ENCODE data around the gene EBLN2. TPM values are rescaled to one million over a fixed set of nuclear protein-coding genes. Genes with fewer than 3 reads are reported as not detected.

The EBLN2 gene
- total RNA-seq, 2 donors from 2014 or later: 0.67 to 1.4 TPM

GRCh38 chr3:73031573-73032103, 29.8 kb upstream of the EBLN2 start:
- no peak overlapping the region for H3K4me3 ChIP-seq
- no peak overlapping the region for H3K27ac ChIP-seq
- no peaks in the 10 kb centered on the region for H3K36me3 ChIP-seq
- H3K4me1 ChIP-seq: peaks cover 0 to 45% of the 10 kb centered on the region in 2 donors
- DNase-seq (ENCODE audit: low spot score): no peak
- no peaks in the 10 kb centered on the region for H3K9me3 ChIP-seq
- no peaks in the 10 kb centered on the region for H3K27me3 ChIP-seq
- no peak for TF ChIP-seq CTCF (IDR thresholded peaks at IDR 0.05)

DNA sequence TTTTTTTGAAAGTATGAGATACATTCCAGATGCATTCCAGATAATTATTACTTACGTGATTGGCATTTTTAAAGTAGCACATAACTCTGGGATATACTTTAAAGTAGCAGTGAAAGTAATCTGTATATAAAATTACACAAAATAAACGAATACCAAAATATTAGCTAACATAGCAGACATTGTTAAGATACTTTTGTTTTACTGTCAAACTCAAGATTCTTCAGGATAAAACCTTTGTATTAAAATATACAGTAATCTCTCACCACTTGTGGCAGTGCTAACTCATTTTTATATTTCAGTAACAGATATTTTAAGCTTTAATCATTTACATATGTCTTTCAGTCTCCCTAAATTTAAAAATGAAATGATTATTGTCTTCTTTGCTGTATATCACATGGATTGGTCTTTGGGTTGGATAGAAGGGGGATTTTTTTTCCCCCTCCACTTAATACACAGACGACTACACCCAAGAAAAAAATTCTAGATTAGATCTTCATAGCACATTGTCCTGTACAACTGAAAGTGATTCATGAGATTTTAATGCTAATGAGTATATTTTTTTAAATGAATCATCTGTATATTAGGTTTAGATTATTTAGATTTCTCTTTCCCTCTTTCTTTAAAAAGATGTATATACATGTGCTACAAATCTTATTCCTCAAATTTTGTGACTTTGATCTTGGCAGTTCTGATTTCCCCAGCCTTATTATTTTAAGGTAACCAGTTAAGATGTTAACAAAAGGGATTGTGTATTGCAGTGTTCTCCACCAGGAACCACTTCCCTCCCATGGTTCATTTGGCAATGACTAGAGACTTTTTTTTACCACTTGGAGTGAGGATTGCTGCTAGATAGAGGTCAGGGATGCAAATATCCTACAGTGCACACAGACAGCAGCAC, 24.5 kb upstream of the EBLN2 start:
- H3K27me3 ChIP-seq: no peaks in the 10 kb centered on the region
- peak overlapping the region in 1 of 2 donors; percentile 12 for H3K27ac ChIP-seq
- TF ChIP-seq CTCF (IDR thresholded peaks at IDR 0.05): no peak
- H3K9me3 ChIP-seq: no peaks in the 10 kb centered on the region
- H3K36me3 ChIP-seq: no peaks in the 10 kb centered on the region
- H3K4me1 ChIP-seq: peaks cover 0 to 57% of the 10 kb centered on the region in 2 donors
- H3K4me3 ChIP-seq: no peak overlapping the region
- no peak for DNase-seq (ENCODE audit: low spot score)

DNA sequence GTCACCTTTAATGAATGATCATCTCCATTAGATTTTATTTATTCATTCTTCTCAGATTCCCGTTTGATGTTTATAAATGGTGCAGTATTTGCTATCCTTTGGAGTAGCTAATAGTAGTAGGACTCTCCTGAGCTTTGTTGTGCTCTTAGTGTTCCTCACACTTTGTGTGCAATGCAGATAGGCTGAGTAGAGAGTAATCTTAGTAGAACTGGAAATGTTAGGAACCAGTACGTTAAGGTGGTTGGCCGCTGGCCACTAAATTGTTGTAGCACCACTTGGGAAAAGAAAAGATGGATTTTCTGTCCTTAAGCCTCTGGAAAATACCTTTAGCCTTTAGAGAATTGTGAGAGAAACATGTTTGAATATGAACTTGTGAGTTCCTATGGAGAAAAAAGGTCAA, 19.9 kb upstream of the EBLN2 start:
- Histone ChIP-seq H3K9me3 (no peaks in the 10 kb centered on the region), H3K27ac (no peak overlapping the region), H3K4me1 (peaks cover 0 to 53% of the 10 kb centered on the region in 2 donors), H3K4me3 (no peak overlapping the region), H3K36me3 (no peaks in the 10 kb centered on the region), H3K27me3 (no peaks in the 10 kb centered on the region)
- no peak for TF ChIP-seq CTCF (IDR thresholded peaks at IDR 0.05)
- DNase-seq (ENCODE audit: low spot score): no peak

GRCh38 chr3:73043414-73043813, 18.0 kb upstream of the EBLN2 start:
- Histone ChIP-seq H3K36me3 (peaks cover 11% of the 10 kb centered on the region), H3K4me1 (peaks cover 0 to 40% of the 10 kb centered on the region in 2 donors), H3K27ac (no peak overlapping the region), H3K4me3 (no peak overlapping the region), H3K9me3 (no peaks in the 10 kb centered on the region), H3K27me3 (no peaks in the 10 kb centered on the region)
- no peak for TF ChIP-seq CTCF (IDR thresholded peaks at IDR 0.05)
- DNase-seq (ENCODE audit: low spot score): no peak

- Histone ChIP-seq H3K27ac (no peak overlapping the region), H3K27me3 (no peaks in the 10 kb centered on the region), H3K4me3 (no peak overlapping the region), H3K9me3 (no peaks in the 10 kb centered on the region), H3K36me3 (peaks cover 12% of the 10 kb centered on the region), H3K4me1 (peaks cover 0 to 28% of the 10 kb centered on the region in 2 donors)
- TF ChIP-seq CTCF (IDR thresholded peaks at IDR 0.05): no peak
- no peak for DNase-seq (ENCODE audit: low spot score)
Measured at GRCh38 chr3:73045391-73045790, 16.1 kb upstream of the EBLN2 start.
